Measurements from ENCODE around the gene ITGAD.

The ITGAD gene

DNA sequence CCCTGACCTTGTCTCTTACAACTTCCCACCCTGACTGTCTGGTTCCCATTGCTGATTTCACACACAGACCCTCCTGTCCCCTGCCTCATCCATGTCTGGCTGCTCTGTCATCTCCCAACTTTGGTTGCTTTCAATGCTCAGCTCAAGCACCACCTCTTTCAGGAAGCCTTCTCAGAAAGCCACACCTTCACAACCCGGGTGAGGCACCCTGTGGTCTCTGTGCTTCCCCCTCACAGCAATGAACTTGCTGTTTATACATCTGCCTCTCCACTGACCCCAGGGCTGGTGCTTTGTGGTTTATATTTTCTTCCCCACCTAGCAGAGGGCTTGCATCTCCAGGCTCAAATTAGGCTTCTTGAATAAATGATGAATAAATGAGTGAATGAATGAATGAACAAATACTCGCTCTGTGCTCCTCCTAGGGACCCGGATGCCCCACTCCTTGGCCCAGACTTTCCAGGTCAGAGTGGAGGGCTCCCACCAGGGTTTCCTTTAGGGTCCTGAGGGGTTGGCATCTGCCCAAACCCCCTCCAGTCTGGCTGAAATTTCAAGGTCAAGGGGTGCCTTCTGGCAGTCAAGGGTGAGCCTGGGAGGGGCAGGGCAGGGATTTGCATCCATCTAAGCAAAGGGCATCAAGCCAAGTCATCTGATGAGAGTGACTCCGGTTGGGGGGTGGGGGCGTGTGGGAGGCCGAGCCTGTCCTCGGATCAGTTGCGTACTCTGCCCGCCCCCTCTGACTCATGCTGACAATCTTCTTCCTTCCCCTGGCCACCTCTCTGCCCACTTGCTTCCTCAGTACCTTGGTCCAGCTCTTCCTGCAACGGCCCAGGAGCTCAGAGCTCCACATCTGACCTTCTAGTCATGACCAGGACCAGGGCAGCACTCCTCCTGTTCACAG, 38.5 kb upstream of the ITGAD start, which contains the start of gene ITGAX (continued):
- TF ChIP-seq, protein P1, sequence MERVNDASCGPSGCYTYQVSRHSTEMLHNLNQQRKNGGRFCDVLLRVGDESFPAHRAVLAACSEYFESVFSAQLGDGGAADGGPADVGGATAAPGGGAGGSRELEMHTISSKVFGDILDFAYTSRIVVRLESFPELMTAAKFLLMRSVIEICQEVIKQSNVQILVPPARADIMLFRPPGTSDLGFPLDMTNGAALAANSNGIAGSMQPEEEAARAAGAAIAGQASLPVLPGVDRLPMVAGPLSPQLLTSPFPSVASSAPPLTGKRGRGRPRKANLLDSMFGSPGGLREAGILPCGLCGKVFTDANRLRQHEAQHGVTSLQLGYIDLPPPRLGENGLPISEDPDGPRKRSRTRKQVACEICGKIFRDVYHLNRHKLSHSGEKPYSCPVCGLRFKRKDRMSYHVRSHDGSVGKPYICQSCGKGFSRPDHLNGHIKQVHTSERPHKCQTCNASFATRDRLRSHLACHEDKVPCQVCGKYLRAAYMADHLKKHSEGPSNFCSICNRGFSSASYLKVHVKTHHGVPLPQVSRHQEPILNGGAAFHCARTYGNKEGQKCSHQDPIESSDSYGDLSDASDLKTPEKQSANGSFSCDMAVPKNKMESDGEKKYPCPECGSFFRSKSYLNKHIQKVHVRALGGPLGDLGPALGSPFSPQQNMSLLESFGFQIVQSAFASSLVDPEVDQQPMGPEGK (tag by site-specific recombination; IDR thresholded peaks at IDR 0.05), result peak; percentile 50; the same call in 1 of the 2 replicates
- TF ChIP-seq ZNF24 (tag by site-specific recombination; IDR thresholded peaks at IDR 0.05), result peak; percentile 78
- TF ChIP-seq, protein P2, sequence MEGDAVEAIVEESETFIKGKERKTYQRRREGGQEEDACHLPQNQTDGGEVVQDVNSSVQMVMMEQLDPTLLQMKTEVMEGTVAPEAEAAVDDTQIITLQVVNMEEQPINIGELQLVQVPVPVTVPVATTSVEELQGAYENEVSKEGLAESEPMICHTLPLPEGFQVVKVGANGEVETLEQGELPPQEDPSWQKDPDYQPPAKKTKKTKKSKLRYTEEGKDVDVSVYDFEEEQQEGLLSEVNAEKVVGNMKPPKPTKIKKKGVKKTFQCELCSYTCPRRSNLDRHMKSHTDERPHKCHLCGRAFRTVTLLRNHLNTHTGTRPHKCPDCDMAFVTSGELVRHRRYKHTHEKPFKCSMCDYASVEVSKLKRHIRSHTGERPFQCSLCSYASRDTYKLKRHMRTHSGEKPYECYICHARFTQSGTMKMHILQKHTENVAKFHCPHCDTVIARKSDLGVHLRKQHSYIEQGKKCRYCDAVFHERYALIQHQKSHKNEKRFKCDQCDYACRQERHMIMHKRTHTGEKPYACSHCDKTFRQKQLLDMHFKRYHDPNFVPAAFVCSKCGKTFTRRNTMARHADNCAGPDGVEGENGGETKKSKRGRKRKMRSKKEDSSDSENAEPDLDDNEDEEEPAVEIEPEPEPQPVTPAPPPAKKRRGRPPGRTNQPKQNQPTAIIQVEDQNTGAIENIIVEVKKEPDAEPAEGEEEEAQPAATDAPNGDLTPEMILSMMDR (tag by site-specific recombination; IDR thresholded peaks at IDR 0.05), result no peak
- no peak for TF ChIP-seq PRDM1 (tag by site-specific recombination; IDR thresholded peaks at IDR 0.05)
- TF ChIP-seq, protein P3, sequence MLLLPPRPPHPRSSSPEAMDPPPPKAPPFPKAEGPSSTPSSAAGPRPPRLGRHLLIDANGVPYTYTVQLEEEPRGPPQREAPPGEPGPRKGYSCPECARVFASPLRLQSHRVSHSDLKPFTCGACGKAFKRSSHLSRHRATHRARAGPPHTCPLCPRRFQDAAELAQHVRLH (tag by site-specific recombination; IDR thresholded peaks at IDR 0.05), result no peak
- TF ChIP-seq, protein P4, sequence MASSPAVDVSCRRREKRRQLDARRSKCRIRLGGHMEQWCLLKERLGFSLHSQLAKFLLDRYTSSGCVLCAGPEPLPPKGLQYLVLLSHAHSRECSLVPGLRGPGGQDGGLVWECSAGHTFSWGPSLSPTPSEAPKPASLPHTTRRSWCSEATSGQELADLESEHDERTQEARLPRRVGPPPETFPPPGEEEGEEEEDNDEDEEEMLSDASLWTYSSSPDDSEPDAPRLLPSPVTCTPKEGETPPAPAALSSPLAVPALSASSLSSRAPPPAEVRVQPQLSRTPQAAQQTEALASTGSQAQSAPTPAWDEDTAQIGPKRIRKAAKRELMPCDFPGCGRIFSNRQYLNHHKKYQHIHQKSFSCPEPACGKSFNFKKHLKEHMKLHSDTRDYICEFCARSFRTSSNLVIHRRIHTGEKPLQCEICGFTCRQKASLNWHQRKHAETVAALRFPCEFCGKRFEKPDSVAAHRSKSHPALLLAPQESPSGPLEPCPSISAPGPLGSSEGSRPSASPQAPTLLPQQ (tag by site-specific recombination; IDR thresholded peaks at IDR 0.05), result no peak
- TF ChIP-seq ZNF654 (tag by site-specific recombination; IDR thresholded peaks at IDR 0.05; ENCODE audit: low read depth), result no peak
- no peak for TF ChIP-seq REPIN1 (tag by site-specific recombination; IDR thresholded peaks at IDR 0.05; ENCODE audit: low read depth)
- TF ChIP-seq GFI1B (tag by site-specific recombination; IDR thresholded peaks at IDR 0.05), result no peak
- TF ChIP-seq ZNF501 (tag by site-specific recombination; IDR thresholded peaks at IDR 0.05), result no peak
- TF ChIP-seq, protein P5, sequence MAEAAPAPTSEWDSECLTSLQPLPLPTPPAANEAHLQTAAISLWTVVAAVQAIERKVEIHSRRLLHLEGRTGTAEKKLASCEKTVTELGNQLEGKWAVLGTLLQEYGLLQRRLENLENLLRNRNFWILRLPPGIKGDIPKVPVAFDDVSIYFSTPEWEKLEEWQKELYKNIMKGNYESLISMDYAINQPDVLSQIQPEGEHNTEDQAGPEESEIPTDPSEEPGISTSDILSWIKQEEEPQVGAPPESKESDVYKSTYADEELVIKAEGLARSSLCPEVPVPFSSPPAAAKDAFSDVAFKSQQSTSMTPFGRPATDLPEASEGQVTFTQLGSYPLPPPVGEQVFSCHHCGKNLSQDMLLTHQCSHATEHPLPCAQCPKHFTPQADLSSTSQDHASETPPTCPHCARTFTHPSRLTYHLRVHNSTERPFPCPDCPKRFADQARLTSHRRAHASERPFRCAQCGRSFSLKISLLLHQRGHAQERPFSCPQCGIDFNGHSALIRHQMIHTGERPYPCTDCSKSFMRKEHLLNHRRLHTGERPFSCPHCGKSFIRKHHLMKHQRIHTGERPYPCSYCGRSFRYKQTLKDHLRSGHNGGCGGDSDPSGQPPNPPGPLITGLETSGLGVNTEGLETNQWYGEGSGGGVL (tag by site-specific recombination; IDR thresholded peaks at IDR 0.05), result peak; percentile 58
- TF ChIP-seq, protein P6, sequence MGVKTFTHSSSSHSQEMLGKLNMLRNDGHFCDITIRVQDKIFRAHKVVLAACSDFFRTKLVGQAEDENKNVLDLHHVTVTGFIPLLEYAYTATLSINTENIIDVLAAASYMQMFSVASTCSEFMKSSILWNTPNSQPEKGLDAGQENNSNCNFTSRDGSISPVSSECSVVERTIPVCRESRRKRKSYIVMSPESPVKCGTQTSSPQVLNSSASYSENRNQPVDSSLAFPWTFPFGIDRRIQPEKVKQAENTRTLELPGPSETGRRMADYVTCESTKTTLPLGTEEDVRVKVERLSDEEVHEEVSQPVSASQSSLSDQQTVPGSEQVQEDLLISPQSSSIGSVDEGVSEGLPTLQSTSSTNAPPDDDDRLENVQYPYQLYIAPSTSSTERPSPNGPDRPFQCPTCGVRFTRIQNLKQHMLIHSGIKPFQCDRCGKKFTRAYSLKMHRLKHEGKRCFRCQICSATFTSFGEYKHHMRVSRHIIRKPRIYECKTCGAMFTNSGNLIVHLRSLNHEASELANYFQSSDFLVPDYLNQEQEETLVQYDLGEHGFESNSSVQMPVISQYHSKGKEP (tag by site-specific recombination; IDR thresholded peaks at IDR 0.05), result no peak
- no peak for TF ChIP-seq GLI4 (tag by site-specific recombination; IDR thresholded peaks at IDR 0.05)
- TF ChIP-seq ZNF350 (tag by site-specific recombination; IDR thresholded peaks at IDR 0.05), result no peak
- TF ChIP-seq WT1 (tag by site-specific recombination; IDR thresholded peaks at IDR 0.05), result no peak
- TF ChIP-seq ZNF37A (tag by site-specific recombination; IDR thresholded peaks at IDR 0.05), result no peak
- TF ChIP-seq GLIS1 (tag by site-specific recombination; IDR thresholded peaks at IDR 0.05), result no peak
- TF ChIP-seq, protein P7, sequence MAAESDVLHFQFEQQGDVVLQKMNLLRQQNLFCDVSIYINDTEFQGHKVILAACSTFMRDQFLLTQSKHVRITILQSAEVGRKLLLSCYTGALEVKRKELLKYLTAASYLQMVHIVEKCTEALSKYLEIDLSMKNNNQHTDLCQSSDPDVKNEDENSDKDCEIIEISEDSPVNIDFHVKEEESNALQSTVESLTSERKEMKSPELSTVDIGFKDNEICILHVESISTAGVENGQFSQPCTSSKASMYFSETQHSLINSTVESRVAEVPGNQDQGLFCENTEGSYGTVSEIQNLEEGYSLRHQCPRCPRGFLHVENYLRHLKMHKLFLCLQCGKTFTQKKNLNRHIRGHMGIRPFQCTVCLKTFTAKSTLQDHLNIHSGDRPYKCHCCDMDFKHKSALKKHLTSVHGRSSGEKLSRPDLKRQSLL (tag by site-specific recombination; IDR thresholded peaks at IDR 0.05), result no peak
- no peak for TF ChIP-seq ZNF423 (tag by site-specific recombination; IDR thresholded peaks at IDR 0.05)
- no peak for TF ChIP-seq SALL2 (tag by site-specific recombination; IDR thresholded peaks at IDR 0.05; ENCODE audit: borderline replicate concordance)
- no peak for TF ChIP-seq ZNF792 (tag by site-specific recombination; IDR thresholded peaks at IDR 0.05)
- TF ChIP-seq ZNF266 (tag by site-specific recombination; IDR thresholded peaks at IDR 0.05; ENCODE audit: low read depth), result no peak
- TF ChIP-seq, protein P8, sequence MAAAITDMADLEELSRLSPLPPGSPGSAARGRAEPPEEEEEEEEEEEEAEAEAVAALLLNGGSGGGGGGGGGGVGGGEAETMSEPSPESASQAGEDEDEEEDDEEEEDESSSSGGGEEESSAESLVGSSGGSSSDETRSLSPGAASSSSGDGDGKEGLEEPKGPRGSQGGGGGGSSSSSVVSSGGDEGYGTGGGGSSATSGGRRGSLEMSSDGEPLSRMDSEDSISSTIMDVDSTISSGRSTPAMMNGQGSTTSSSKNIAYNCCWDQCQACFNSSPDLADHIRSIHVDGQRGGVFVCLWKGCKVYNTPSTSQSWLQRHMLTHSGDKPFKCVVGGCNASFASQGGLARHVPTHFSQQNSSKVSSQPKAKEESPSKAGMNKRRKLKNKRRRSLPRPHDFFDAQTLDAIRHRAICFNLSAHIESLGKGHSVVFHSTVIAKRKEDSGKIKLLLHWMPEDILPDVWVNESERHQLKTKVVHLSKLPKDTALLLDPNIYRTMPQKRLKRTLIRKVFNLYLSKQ (tag by site-specific recombination; IDR thresholded peaks at IDR 0.05; ENCODE audit: borderline replicate concordance), result no peak
- TF ChIP-seq TRIM28 (IDR thresholded peaks at IDR 0.05; ENCODE audit: borderline replicate concordance, low read length), result no peak
- TF ChIP-seq, protein P9, sequence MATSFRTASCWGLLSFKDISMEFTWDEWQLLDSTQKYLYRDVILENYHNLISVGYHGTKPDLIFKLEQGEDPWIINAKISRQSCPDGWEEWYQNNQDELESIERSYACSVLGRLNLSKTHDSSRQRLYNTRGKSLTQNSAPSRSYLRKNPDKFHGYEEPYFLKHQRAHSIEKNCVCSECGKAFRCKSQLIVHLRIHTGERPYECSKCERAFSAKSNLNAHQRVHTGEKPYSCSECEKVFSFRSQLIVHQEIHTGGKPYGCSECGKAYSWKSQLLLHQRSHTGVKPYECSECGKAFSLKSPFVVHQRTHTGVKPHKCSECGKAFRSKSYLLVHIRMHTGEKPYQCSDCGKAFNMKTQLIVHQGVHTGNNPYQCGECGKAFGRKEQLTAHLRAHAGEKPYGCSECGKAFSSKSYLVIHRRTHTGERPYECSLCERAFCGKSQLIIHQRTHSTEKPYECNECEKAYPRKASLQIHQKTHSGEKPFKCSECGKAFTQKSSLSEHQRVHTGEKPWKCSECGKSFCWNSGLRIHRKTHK (tag by site-specific recombination; IDR thresholded peaks at IDR 0.05), result no peak
- TF ChIP-seq YY1 (tag by site-specific recombination; IDR thresholded peaks at IDR 0.05), result no peak
